H1 (cell line): ENCODE measurements around the gene GTF2H3. TPM values are rescaled to one million over a fixed set of nuclear protein-coding genes. Genes with fewer than 3 reads are reported as not detected.

Experiments used
- CTCF ChIA-PET: fragments of 300-600 bp; sonication (Branson Sonifier 250); formaldehyde crosslinking; loops from one replicate; lab custom pipeline; 2021; ENCODE audit not compliant: partially characterized antibody; lab: Charles Lee
- POLR2A ChIA-PET: fragments of 300-600 bp; sonication (Branson Sonifier 250); formaldehyde crosslinking; loops from one replicate; lab custom pipeline; 2021; ENCODE audit warnings: inconsistent platforms; ENCODE audit not compliant: partially characterized antibody; lab: Charles Lee
- DNase-seq, 2 experiments: peaks; one replicate each; pipeline versions ENCODE4 v3.0.0 to v3.0.0-alpha.2; 2010 to 2022; ENCODE audit warnings: low spot score in 2 of 2, low read depth in 1 of 2, mixed read lengths in 1 of 2
- FAIRE-seq: peaks from 2 replicates; lab custom pipeline; 2011; peaks lifted over from hg19 to GRCh38; lab: Jason Lieb, UNC
- H2AFZ ChIP-seq: 2 replicates; pipeline ENCODE4 v1.8.1; 2012; ENCODE audit warnings: low read length, inconsistent platforms
- H2AK5ac ChIP-seq: 2 replicates; pipeline ENCODE4 v1.6.1; 2013; ENCODE audit warnings: low read depth, low read length
- H2BK120ac ChIP-seq: replicated peaks from 2 replicates; pipeline ENCODE3; 2013; ENCODE audit warnings: low read depth, low read length, inconsistent platforms
- H2BK12ac ChIP-seq: 2 replicates; pipeline ENCODE4 v1.6.1; 2013; ENCODE audit warnings: low read depth, low read length
- H2BK15ac ChIP-seq: 2 replicates; pipeline ENCODE4 v1.6.1; 2013; ENCODE audit warnings: low read length
- H2BK20ac ChIP-seq: 2 replicates; pipeline ENCODE4 v1.6.1; 2013; ENCODE audit warnings: low read length
- H2BK5ac ChIP-seq: 2 replicates; pipeline ENCODE4 v1.6.1; 2013; ENCODE audit warnings: low read depth, low read length
- H3K14ac ChIP-seq: 2 replicates; pipeline ENCODE4 v1.6.1; 2013; ENCODE audit warnings: inconsistent platforms; ENCODE audit not compliant: insufficient read length
- H3K18ac ChIP-seq: 2 replicates; pipeline ENCODE4 v1.6.1; 2013; ENCODE audit warnings: low read length; ENCODE audit errors: extremely low read depth
- H3K23ac ChIP-seq: 2 replicates; pipeline ENCODE4 v1.6.1; 2013; ENCODE audit warnings: inconsistent platforms; ENCODE audit not compliant: insufficient read length
- H3K23me2 ChIP-seq: 2 replicates; pipeline ENCODE4 v1.6.1; 2013; ENCODE audit warnings: low read depth, low read length
- H3K27ac ChIP-seq: 2 replicates; pipeline ENCODE4 v1.6.1; 2011; ENCODE audit warnings: low read depth, low read length, inconsistent platforms
- H3K27me3 ChIP-seq, 4 experiments: replicated peaks in 1 of 4; 1 replicate in 1 of 4; 2 replicates in 3 of 4; pipeline versions ENCODE4 v1.6.1 to v1.8.1; 2011 to 2013; ENCODE audit warnings: low read length in 3 of 4, mild to moderate bottlenecking in 3 of 4, inconsistent platforms in 2 of 4, mixed read lengths in 2 of 4, moderate library complexity in 1 of 4; ENCODE audit not compliant: control insufficient read depth in 3 of 4, insufficient read depth in 3 of 4; ENCODE audit errors: extremely low read depth in 1 of 4
- H3K36me3 ChIP-seq, 4 experiments: 2 replicates each; pipeline versions ENCODE4 v1.6.1 to v1.8.1; 2011 to 2013; ENCODE audit warnings: mild to moderate bottlenecking in 4 of 4, low read length in 3 of 4, moderate library complexity in 2 of 4, control low read depth in 1 of 4, inconsistent platforms in 1 of 4; ENCODE audit not compliant: insufficient read depth in 4 of 4, control insufficient read depth in 2 of 4
- H3K4ac ChIP-seq: replicated peaks from 2 replicates; pipeline ENCODE3; 2013; ENCODE audit warnings: low read length, low read depth, mixed read lengths, inconsistent platforms; ENCODE audit not compliant: insufficient read length
- H3K4me1 ChIP-seq, 4 experiments: replicated peaks in 1 of 4; 1 replicate in 1 of 4; 2 replicates in 3 of 4; pipeline versions ENCODE4 v1.6.1 to v1.8.1; 2011 to 2013; ENCODE audit warnings: low read length in 3 of 4, inconsistent platforms in 2 of 4, mixed read lengths in 1 of 4; ENCODE audit not compliant: insufficient read depth in 4 of 4, control insufficient read depth in 3 of 4
- H3K4me2 ChIP-seq, 2 experiments: 2 replicates each; pipeline versions ENCODE4 v1.6.1 to v1.8.1; 2011 to 2013; ENCODE audit warnings: low read depth in 2 of 2, low read length in 2 of 2, control low read depth in 1 of 2, inconsistent platforms in 1 of 2, mild to moderate bottlenecking in 1 of 2; ENCODE audit not compliant: insufficient read depth in 1 of 2
- H3K4me3 ChIP-seq, 4 experiments: fragments of 200-600, 300-600 bp in 1 of 4; sonication (generic), shearing (Covaris generic), sonication (Bioruptor Twin) in 1 of 4; 2 replicates each; pipeline versions ENCODE4 v1.5.1 to v1.8.1; 2011 to 2016; ENCODE audit warnings: low read length in 4 of 4, low read depth in 3 of 4, control low read depth in 2 of 4, inconsistent platforms in 2 of 4, mild to moderate bottlenecking in 2 of 4, mixed read lengths in 1 of 4, moderate library complexity in 1 of 4; ENCODE audit not compliant: insufficient read depth in 2 of 4; ENCODE audit errors: extremely low read depth in 1 of 4
- H3K56ac ChIP-seq: replicated peaks from 2 replicates; pipeline ENCODE3; 2013; ENCODE audit warnings: low read depth, mild to moderate bottlenecking, mixed read lengths, low read length, inconsistent platforms; ENCODE audit not compliant: insufficient read length
- H3K79me1 ChIP-seq: 2 replicates; pipeline ENCODE4 v1.6.1; 2013; ENCODE audit warnings: low read depth, low read length, control low read depth
- H3K79me2 ChIP-seq, 2 experiments: 2 replicates each; pipeline versions ENCODE4 v1.6.1 to v1.8.1; 2012 to 2013; ENCODE audit warnings: low read length in 2 of 2, mild to moderate bottlenecking in 2 of 2, inconsistent platforms in 1 of 2; ENCODE audit not compliant: insufficient read depth in 2 of 2, control insufficient read depth in 1 of 2
- H3K9ac ChIP-seq, 4 experiments: replicated peaks in 1 of 4; 1 replicate in 1 of 4; 2 replicates in 3 of 4; pipeline versions ENCODE4 v1.6.1 to v1.8.1; 2011 to 2013; ENCODE audit warnings: low read depth in 3 of 4, low read length in 3 of 4, control low read depth in 2 of 4, mild to moderate bottlenecking in 2 of 4, moderate library complexity in 2 of 4, inconsistent platforms in 1 of 4; ENCODE audit errors: extremely low read depth in 1 of 4
- H3K9me3 ChIP-seq, 2 experiments: 2 replicates each; pipeline versions ENCODE4 v1.6.1 to v1.8.1; 2012 to 2013; ENCODE audit warnings: mild to moderate bottlenecking in 2 of 2, moderate library complexity in 2 of 2, control low read depth in 1 of 2, inconsistent platforms in 1 of 2, low read depth in 1 of 2, low read length in 1 of 2, mixed read lengths in 1 of 2; ENCODE audit not compliant: insufficient read depth in 2 of 2
- H4K20me1 ChIP-seq, 2 experiments: replicated peaks in 1 of 2; 2 replicates each; pipeline versions ENCODE3 to v1.8.1; 2011 to 2013; ENCODE audit warnings: inconsistent platforms in 2 of 2, low read length in 2 of 2, mild to moderate bottlenecking in 1 of 2; ENCODE audit not compliant: insufficient read depth in 2 of 2, control insufficient read depth in 1 of 2
- H4K5ac ChIP-seq: 2 replicates; pipeline ENCODE4 v1.6.1; 2013; ENCODE audit warnings: low read length, low read depth, mixed read lengths, inconsistent platforms; ENCODE audit not compliant: insufficient read length
- H4K8ac ChIP-seq: 2 replicates; pipeline ENCODE4 v1.8.0; 2013; ENCODE audit warnings: mild to moderate bottlenecking, moderate library complexity, low read length, inconsistent platforms; ENCODE audit not compliant: insufficient read depth; ENCODE audit errors: extremely low read depth
- H4K91ac ChIP-seq: replicated peaks from 2 replicates; pipeline ENCODE3; 2013; ENCODE audit warnings: low read length, mixed read lengths, inconsistent platforms; ENCODE audit not compliant: insufficient read length
- ASH2L ChIP-seq: fragments of 200-600, 300-600 bp; sonication (generic); IDR thresholded peaks from one replicate; pipeline ENCODE4 v1.7.1; 2017; ENCODE audit warnings: low read length
- CHD2 ChIP-seq: IDR thresholded peaks from 2 replicates; pipeline ENCODE4 v1.6.1; 2012; ENCODE audit warnings: low read length, improper control_type of control experiment
- CREB1 ChIP-seq: IDR thresholded peaks from 2 replicates; pipeline ENCODE4 v1.6.1; 2012; ENCODE audit warnings: inconsistent platforms
- E2F6 ChIP-seq: IDR thresholded peaks from 2 replicates; pipeline ENCODE4 v1.6.1; 2012; ENCODE audit warnings: inconsistent platforms
- EGR1 ChIP-seq: IDR thresholded peaks from 2 replicates; pipeline ENCODE4 v1.6.1; 2011; ENCODE audit warnings: low read depth, low read length, borderline replicate concordance
- GABPA ChIP-seq: IDR thresholded peaks from 2 replicates; pipeline ENCODE4 v1.6.1; 2011; ENCODE audit warnings: mild to moderate bottlenecking, low read length, moderate library complexity, borderline replicate concordance; ENCODE audit not compliant: insufficient read depth
- KDM1A ChIP-seq: fragments of 200-600, 300-600 bp; sonication (generic); IDR thresholded peaks from 2 replicates; pipeline ENCODE4 v1.7.1; 2016; ENCODE audit warnings: mild to moderate bottlenecking, low read length, borderline replicate concordance
- KDM4A ChIP-seq: IDR thresholded peaks from one replicate; pipeline ENCODE4 v1.7.1; 2012; ENCODE audit warnings: low read depth, mild to moderate bottlenecking, moderate library complexity, low read length, inconsistent platforms; ENCODE audit not compliant: severe bottlenecking
- KDM5A ChIP-seq: fragments of 200-600 bp; IDR thresholded peaks from 2 replicates; pipeline ENCODE4 v1.7.1; 2012; ENCODE audit warnings: mild to moderate bottlenecking, low read length, inconsistent platforms, mixed read lengths
- POLR2A ChIP-seq, 2 experiments: IDR thresholded peaks; 1 replicate in 1 of 2; 2 replicates in 1 of 2; pipeline ENCODE4 v1.6.1; 2011; ENCODE audit warnings: low read depth in 2 of 2, low read length in 2 of 2, mild to moderate bottlenecking in 2 of 2; ENCODE audit errors: control extremely low read depth in 1 of 2
- TAF1 ChIP-seq: IDR thresholded peaks from 2 replicates; pipeline ENCODE4 v1.6.1; 2011; ENCODE audit warnings: mild to moderate bottlenecking, low read depth, low read length
- YY1 ChIP-seq: IDR thresholded peaks from 2 replicates; pipeline ENCODE4 v1.6.1; 2011; ENCODE audit warnings: low read depth, mild to moderate bottlenecking, low read length
- WGBS, 2 experiments: shearing (Covaris generic) in 1 of 2; methylation state at CpG; one replicate each; pipeline versions ENCODE4 v1.1.6 to v1.1.7; 2013 to 2015; ENCODE audit warnings: low lambda C conversion rate in 2 of 2, mixed read lengths in 2 of 2, inconsistent platforms in 1 of 2, low coverage in 1 of 2, missing lambda C conversion rate in 1 of 2; ENCODE audit not compliant: insufficient replicate concordance in 2 of 2, insufficient coverage in 1 of 2, insufficient read length in 1 of 2; ENCODE audit errors: extremely low coverage in 1 of 2, missing lambda C conversion rate in 1 of 2; 5-methylcytosine and 5-hydroxymethylcytosine counted together
- polyA plus RNA-seq, 7 experiments: library from polyadenylated mRNA; depleted of rRNA in 3 of 7; stranded (reverse) in 5 of 7; unstranded in 2 of 7; fragments of >200 nt in 5 of 7; fragments of 200-250 nt in 2 of 7; gene quantifications; 1 replicate in 5 of 7; 2 replicates in 1 of 7; 4 replicates in 1 of 7; pipeline versions ENCODE4 v1.2.1 to v1.2.3, GENCODE V29; 2011 to 2013; ENCODE audit warnings: missing spikeins in 2 of 7, mixed read lengths in 2 of 7
- total RNA-seq: library from RNA; stranded (reverse); fragmentation: NEBNext Ultra II Directional; extraction: Animal tissue kit (Norgen Biotek cat#: 25700); gene quantifications from 2 replicates; pipeline ENCODE4 v1.2.1, GENCODE V29; 2021

GTF2H3 gene
- total and polyA plus RNA-seq, 2 of the 8 experiments (the other 6 are each of a cell fraction or from before 2014, with no cell fraction given) = 21.0 to 32.1 TPM

- H3K79me2 ChIP-seq = no peaks in the 10 kb centered on the region
- no peak within 1 kb of the TSS for H4K91ac ChIP-seq
- no peaks in the 10 kb centered on the region for H3K79me1 ChIP-seq
- peak; percentile 76 to 98 for DNase-seq
- no peaks in the 10 kb centered on the region for H3K9me3 ChIP-seq
- no peak within 1 kb of the TSS for H4K5ac ChIP-seq
- no peak within 1 kb of the TSS for H2AK5ac ChIP-seq
- no peak within 1 kb of the TSS for H2BK15ac ChIP-seq
- H4K20me1 ChIP-seq = no peaks in the 10 kb centered on the region
- no peak within 1 kb of the TSS for H2BK120ac ChIP-seq
- H3K4me1 ChIP-seq = peaks cover 0 to 4% (median 0%) of the 10 kb centered on the region in 4 experiments; a peak in 2 of 7 replicates
- no peak for FAIRE-seq
- H3K23ac ChIP-seq = no peak within 1 kb of the TSS
- peak within 1 kb of the TSS; percentile 87 for H4K8ac ChIP-seq
- no peak within 1 kb of the TSS for H2BK12ac ChIP-seq
- POLR2A ChIA-PET = interaction anchor here (0.7 to 1.7 kb wide), 7 partner anchors 13 to 87 kb away, joined by 3 to 5 read pairs (median 3); partner anchors contain the start of gene TMED2
- CTCF ChIA-PET = no interaction called here
- H3K27ac ChIP-seq = no peak within 1 kb of the TSS
- no peak within 1 kb of the TSS for H2BK5ac ChIP-seq
- peak within 1 kb of the TSS; percentile 79 to 95 for H3K4me2 ChIP-seq
- peak within 1 kb of the TSS; percentile 38 to 65 (median 54); a peak in 5 of 7 replicates for H3K9ac ChIP-seq
- no peak within 1 kb of the TSS for H3K14ac ChIP-seq
- peak within 1 kb of the TSS; percentile 76 to 87 (median 80) for H3K4me3 ChIP-seq
- H2AFZ ChIP-seq = peak within 1 kb of the TSS; percentile 100
- H3K23me2 ChIP-seq = peaks cover 4% of the 10 kb centered on the region; the same call in 1 of the 2 replicates
- H3K36me3 ChIP-seq = no peaks in the 10 kb centered on the region; a peak in 1 of 8 replicates
- 7% methylated on average over 51 of the region's 53 CpGs; no CpG with 5 or more reads in 1 of the 2 experiments for WGBS, 2 experiments
- H3K27me3 ChIP-seq = no peaks in the 10 kb centered on the region
- H3K4ac ChIP-seq = no peak within 1 kb of the TSS
- H2BK20ac ChIP-seq = no peak within 1 kb of the TSS
- H3K18ac ChIP-seq = no peak within 1 kb of the TSS
- H3K56ac ChIP-seq = no peak within 1 kb of the TSS
- TF ChIP-seq POLR2A (IDR thresholded peaks at IDR 0.05; ENCODE audit: control extremely low read depth in 1 of 2, low read depth in 2 of 2, low read length in 2 of 2) (peak in 1 of 2 experiments; percentile 47; a peak in 1 of 3 replicates), CHD2 (0 out of 2 replicates have a peak, but pooled peaks have one; percentile 29), GABPA (no peak), E2F6 (0 out of 2 replicates have a peak, but pooled peaks have one; percentile 22), CREB1 (no peak), ASH2L (peak; percentile 51), YY1 (peak; percentile 98), KDM1A (no peak), TAF1 (peak; percentile 58; the same call in 1 of the 2 replicates), KDM5A (peak; percentile 99), EGR1 (no peak), KDM4A (peak; percentile 48)
Measured at GRCh38 chr12:123670882-123671728, 37.5 kb downstream of the GTF2H3 start, which contains the start of gene TCTN2. Gene TCTN2, plus strand, starts transcription at chr12:123671113. Its CDS starts 128 bp downstream, at chr12:123671241.
